Spinal cord (tissue), 10 donors: ENCODE measurements around the gene SPTBN5. TPM values are rescaled to one million over a fixed set of nuclear protein-coding genes. Genes with fewer than 3 reads are reported as not detected.

Experiments
- DNase-seq, 6 donors: peaks; one replicate each; pipeline versions ENCODE4 v3.0.0 to v3.0.0-alpha.2; 2013 to 2015; ENCODE audit warnings: low spot score in 6 of 6, low read depth in 4 of 6
- H3K27ac ChIP-seq: one replicate; pipeline ENCODE4 v1.5.1; 2013; ENCODE audit warnings: low read depth, low read length, control low read depth
- H3K27me3 ChIP-seq: one replicate; pipeline ENCODE4 v1.6.1; 2013; ENCODE audit warnings: low read length; ENCODE audit not compliant: control insufficient read depth, insufficient read depth
- H3K36me3 ChIP-seq: one replicate; pipeline ENCODE4 v1.6.1; 2013; ENCODE audit warnings: low read length; ENCODE audit not compliant: control insufficient read depth, insufficient read depth
- H3K4me1 ChIP-seq: one replicate; pipeline ENCODE4 v1.6.1; 2013; ENCODE audit warnings: low read length; ENCODE audit not compliant: control insufficient read depth, insufficient read depth
- H3K4me3 ChIP-seq: one replicate; pipeline ENCODE4 v1.5.1; 2013; ENCODE audit warnings: low read depth, low read length, control low read depth
- H3K9me3 ChIP-seq: one replicate; pipeline ENCODE4 v1.6.1; 2013; ENCODE audit warnings: low read length; ENCODE audit not compliant: control insufficient read depth, insufficient read depth
- WGBS: methylation state at CpG from one replicate; pipeline ENCODE4 v1.1.5; 2013; ENCODE audit warnings: missing lambda C conversion rate; ENCODE audit not compliant: insufficient coverage; 5-methylcytosine and 5-hydroxymethylcytosine counted together
- polyA plus RNA-seq, 2 donors: library from polyadenylated mRNA; unstranded; fragments of 120-200 nt; gene quantifications; one replicate each; pipeline ENCODE4 v1.2.1, GENCODE V29; 2013; ENCODE audit not compliant: insufficient read length in 2 of 2
- total RNA-seq, 2 donors: library from RNA; depleted of rRNA in 1 of 2; stranded (reverse); fragments of 120-200 nt in 1 of 2; fragments of >200 nt in 1 of 2; gene quantifications; one replicate each; pipeline versions ENCODE4 v1.2.3 to v1.2.4, GENCODE V29; 2013 to 2014
- donor health status: healthy.

Gene SPTBN5
- total and polyA plus RNA-seq, 4 donors = 0.69 to 4.2 (median 2.5) TPM

- H3K27me3 ChIP-seq = peaks cover 6% of the 10 kb centered on the region
- peaks cover 12% of the 10 kb centered on the region for H3K4me1 ChIP-seq
- no peak for DNase-seq
- no peak overlapping the region for H3K27ac ChIP-seq
- WGBS = 88% methylated on average over 9 of the region's 10 CpGs
- H3K4me3 ChIP-seq = no peak overlapping the region
- peaks cover 2% of the 10 kb centered on the region for H3K36me3 ChIP-seq
- H3K9me3 ChIP-seq = no peaks in the 10 kb centered on the region
These were observed 6.7 kb downstream of the SPTBN5 start for GRCh38 chr15:41887161-41887560.

GRCh38 chr15:41886741-41887140, 7.1 kb downstream of the SPTBN5 start:
- DNase-seq = no peak
- Histone ChIP-seq H3K9me3 (no peaks in the 10 kb centered on the region), H3K27me3 (peaks cover 7% of the 10 kb centered on the region), H3K27ac (no peak overlapping the region), H3K36me3 (peaks cover 2% of the 10 kb centered on the region), H3K4me3 (no peak overlapping the region), H3K4me1 (peaks cover 16% of the 10 kb centered on the region)
- 83% methylated on average over 5 of the region's 7 CpGs for WGBS

- Histone ChIP-seq H3K4me1 (peaks cover 20% of the 10 kb centered on the region), H3K9me3 (no peaks in the 10 kb centered on the region), H3K36me3 (peaks cover 2% of the 10 kb centered on the region), H3K27ac (no peak overlapping the region), H3K27me3 (peaks cover 12% of the 10 kb centered on the region), H3K4me3 (no peak overlapping the region)
- no peak for DNase-seq
- WGBS = 93% methylated on average over 14 of the region's 14 CpGs
These were observed 8.0 kb downstream of the SPTBN5 start for GRCh38 chr15:41885841-41886240.

- Histone ChIP-seq H3K27me3 (peaks cover 17% of the 10 kb centered on the region), H3K36me3 (peaks cover 2% of the 10 kb centered on the region), H3K27ac (no peak overlapping the region), H3K9me3 (no peaks in the 10 kb centered on the region), H3K4me1 (peaks cover 20% of the 10 kb centered on the region), H3K4me3 (no peak overlapping the region)
- DNase-seq = no peak
These were observed 8.5 kb downstream of the SPTBN5 start for GRCh38 chr15:41885321-41885720.

GRCh38 chr15:41884458-41884857, 9.4 kb downstream of the SPTBN5 start:
- H3K4me1 ChIP-seq = peaks cover 20% of the 10 kb centered on the region
- 92% methylated on average over 7 of the region's 7 CpGs for WGBS
- no peak overlapping the region for H3K4me3 ChIP-seq
- peaks cover 2% of the 10 kb centered on the region for H3K36me3 ChIP-seq
- no peaks in the 10 kb centered on the region for H3K9me3 ChIP-seq
- H3K27me3 ChIP-seq = peaks cover 20% of the 10 kb centered on the region
- H3K27ac ChIP-seq = no peak overlapping the region
- DNase-seq = no peak

GRCh38 chr15:41883484-41883825, 10.4 kb downstream of the SPTBN5 start:
- Histone ChIP-seq H3K4me1 (peaks cover 20% of the 10 kb centered on the region), H3K4me3 (no peak overlapping the region), H3K9me3 (no peaks in the 10 kb centered on the region), H3K27me3 (peaks cover 20% of the 10 kb centered on the region), H3K27ac (no peak overlapping the region), H3K36me3 (peaks cover 2% of the 10 kb centered on the region)
- WGBS = 86% methylated on average over 2 of the region's 2 CpGs
- no peak for DNase-seq

- Histone ChIP-seq H3K27ac (no peak overlapping the region), H3K36me3 (peaks cover 4% of the 10 kb centered on the region), H3K27me3 (peaks cover 20% of the 10 kb centered on the region), H3K4me1 (peaks cover 24% of the 10 kb centered on the region), H3K4me3 (no peak overlapping the region), H3K9me3 (no peaks in the 10 kb centered on the region)
- no peak for DNase-seq
- 61% methylated on average over 11 of the region's 14 CpGs for WGBS
These were observed 11.0 kb downstream of the SPTBN5 start for GRCh38 chr15:41882689-41883483.

GRCh38 chr15:41881920-41882688, 11.7 kb downstream of the SPTBN5 start:
- Histone ChIP-seq H3K4me1 (peaks cover 26% of the 10 kb centered on the region), H3K9me3 (no peaks in the 10 kb centered on the region), H3K36me3 (peaks cover 4% of the 10 kb centered on the region), H3K27ac (no peak overlapping the region), H3K27me3 (peaks cover 20% of the 10 kb centered on the region), H3K4me3 (no peak overlapping the region)
- peak in 2 of 6 donors; percentile 23 to 38 for DNase-seq
- WGBS = 1% methylated on average over 63 of the region's 81 CpGs

GRCh38 chr15:41881550-41881919, 12.3 kb downstream of the SPTBN5 start:
- no peak overlapping the region for H3K27ac ChIP-seq
- peaks cover 26% of the 10 kb centered on the region for H3K4me1 ChIP-seq
- no peak for DNase-seq
- no peak overlapping the region for H3K4me3 ChIP-seq
- WGBS = 38% methylated on average over 10 of the region's 10 CpGs
- no peaks in the 10 kb centered on the region for H3K9me3 ChIP-seq
- H3K36me3 ChIP-seq = peaks cover 4% of the 10 kb centered on the region
- peaks cover 20% of the 10 kb centered on the region for H3K27me3 ChIP-seq

- peaks cover 20% of the 10 kb centered on the region for H3K27me3 ChIP-seq
- H3K36me3 ChIP-seq = peaks cover 4% of the 10 kb centered on the region
- H3K9me3 ChIP-seq = no peaks in the 10 kb centered on the region
- no peak overlapping the region for H3K27ac ChIP-seq
- peaks cover 26% of the 10 kb centered on the region for H3K4me1 ChIP-seq
- 83% methylated on average over 8 of the region's 8 CpGs for WGBS
- no peak for DNase-seq
- H3K4me3 ChIP-seq = no peak overlapping the region
These were observed 12.8 kb downstream of the SPTBN5 start for GRCh38 chr15:41881086-41881485.
